Neural cell (in vitro differentiated cells): Measurements from ENCODE around the gene RELL2. TPM values are rescaled to one million over a fixed set of nuclear protein-coding genes. Genes with fewer than 3 reads are reported as not detected.

ENCODE experiments used
- H2AFZ ChIP-seq: fragments of 200-600, 300-800 bp; sonication (generic), shearing (Covaris generic); 2 replicates; pipeline ENCODE4 v1.6.0; 2014; ENCODE audit warnings: low read depth, mild to moderate bottlenecking, antibody characterized with exemption, low read length, moderate library complexity
- H3F3A ChIP-seq: fragments of 200-600 bp; shearing (Covaris generic); 2 replicates; pipeline ENCODE4 v1.6.1; 2016; ENCODE audit warnings: mild to moderate bottlenecking, moderate library complexity, mixed read lengths, antibody characterized with exemption, low read length; ENCODE audit not compliant: insufficient read depth, poor library complexity, severe bottlenecking
- H3K27ac ChIP-seq: fragments of 200-600, 300-800 bp; sonication (generic), shearing (Covaris generic); 2 replicates; pipeline ENCODE4 v1.5.1; 2014; ENCODE audit warnings: mild to moderate bottlenecking, low read length, moderate library complexity
- H3K27me3 ChIP-seq: fragments of 300-800, 200-600 bp; sonication (generic), shearing (Covaris generic); 2 replicates; pipeline ENCODE4 v1.6.0; 2014; ENCODE audit warnings: mild to moderate bottlenecking, low read depth, low read length, moderate library complexity; ENCODE audit not compliant: insufficient read depth
- H3K36me3 ChIP-seq: fragments of 300-800, 200-600 bp; sonication (generic), shearing (Covaris generic); 2 replicates; pipeline ENCODE4 v1.5.1; 2014; ENCODE audit warnings: mild to moderate bottlenecking, antibody characterized with exemption, low read length, moderate library complexity; ENCODE audit not compliant: insufficient read depth
- H3K4me2 ChIP-seq: fragments of 300-800, 200-600 bp; sonication (generic), shearing (Covaris generic); 2 replicates; pipeline ENCODE4 v1.6.0; 2014; ENCODE audit warnings: mild to moderate bottlenecking, low read length
- H3K4me3 ChIP-seq: fragments of 300-800, 200-600 bp; sonication (generic), shearing (Covaris generic); 2 replicates; pipeline ENCODE4 v1.5.1; 2014; ENCODE audit warnings: mild to moderate bottlenecking, low read length, moderate library complexity
- H3K79me2 ChIP-seq: fragments of 200-600 bp; shearing (Covaris generic); replicated peaks from 2 replicates; pipeline ENCODE4 v1.6.0; 2014; ENCODE audit warnings: mild to moderate bottlenecking, low read length, moderate library complexity; ENCODE audit not compliant: insufficient read depth
- H3K9ac ChIP-seq: fragments of 300-800, 200-600 bp; sonication (generic), shearing (Covaris generic); 2 replicates; pipeline ENCODE4 v1.6.1; 2016; ENCODE audit warnings: mild to moderate bottlenecking, low read length, mixed read lengths
- H3K9me2 ChIP-seq: fragments of 200-600 bp; shearing (Covaris generic); 2 replicates; pipeline ENCODE4 v1.6.1; 2016; ENCODE audit warnings: mild to moderate bottlenecking, low read length, mixed read lengths; ENCODE audit not compliant: insufficient read depth
- H3K9me3 ChIP-seq: fragments of 200-600, 300-800 bp; sonication (generic), shearing (Covaris generic); 2 replicates; pipeline ENCODE4 v1.6.1; 2016; ENCODE audit warnings: mild to moderate bottlenecking, mixed run types, low read length, moderate library complexity, mixed read lengths
- H4K20me1 ChIP-seq: fragments of 200-600 bp; shearing (Covaris generic); 2 replicates; pipeline ENCODE4 v1.6.1; 2016; ENCODE audit warnings: mild to moderate bottlenecking, mixed run types; ENCODE audit not compliant: insufficient read depth
- EP300 ChIP-seq: fragments of 450-650 bp; conservative IDR thresholded peaks from 2 replicates; pipeline ENCODE4 v1.6.1; 2014; ENCODE audit warnings: antibody characterized with exemption, mild to moderate bottlenecking, moderate library complexity; ENCODE audit not compliant: poor library complexity, severe bottlenecking
- EZH2 ChIP-seq: fragments of 200-600, 300-800 bp; shearing (Covaris generic), sonication (generic); IDR thresholded peaks from 2 replicates; pipeline ENCODE4 v1.6.1; 2014; ENCODE audit warnings: antibody characterized with exemption, low read length, borderline replicate concordance, mild to moderate bottlenecking; ENCODE audit not compliant: insufficient read depth, poor library complexity, severe bottlenecking
- MXI1 ChIP-seq: fragments of 450-650 bp; conservative IDR thresholded peaks from 2 replicates; pipeline ENCODE4 v1.6.1; 2014; ENCODE audit warnings: antibody characterized with exemption, mild to moderate bottlenecking; ENCODE audit not compliant: poor library complexity, severe bottlenecking
- POLR2AphosphoS5 ChIP-seq: IDR thresholded peaks from 2 replicates; pipeline ENCODE4 v1.6.1; 2012
- RAD21 ChIP-seq: fragments of 450-650 bp; conservative IDR thresholded peaks from 2 replicates; pipeline ENCODE4 v1.6.1; 2014; ENCODE audit warnings: antibody characterized with exemption, mild to moderate bottlenecking, moderate library complexity
- REST ChIP-seq: IDR thresholded peaks from 2 replicates; pipeline ENCODE4 v1.6.1; 2012; ENCODE audit warnings: borderline replicate concordance
- SMC3 ChIP-seq: fragments of 450-650 bp; conservative IDR thresholded peaks from 2 replicates; pipeline ENCODE4 v1.6.1; 2014; ENCODE audit warnings: antibody characterized with exemption, mild to moderate bottlenecking, moderate library complexity; ENCODE audit not compliant: poor library complexity
- TAF1 ChIP-seq: IDR thresholded peaks from 2 replicates; pipeline ENCODE4 v1.6.1; 2012; ENCODE audit warnings: low read depth
- polyA plus RNA-seq: library from polyadenylated mRNA; depleted of rRNA; stranded (reverse); fragments of >200 nt; gene quantifications from 2 replicates; pipeline ENCODE4 v1.2.3, GENCODE V29; 2014
- TF ChIP-seq, protein P1 (sequence below): fragments of 450-650 bp; IDR thresholded peaks from 2 replicates; pipeline ENCODE4 v1.5.1; 2014; ENCODE audit warnings: antibody characterized with exemption, mild to moderate bottlenecking, moderate library complexity; ENCODE audit not compliant: poor library complexity, severe bottlenecking

Gene RELL2
- polyA plus RNA-seq, 1 donor from 2014 or later: 44.9 TPM

GRCh38 chr5:141632650-141633049 lies 4.1 kb upstream of the RELL2 start:
- no peaks in the 10 kb centered on the region for H3F3A ChIP-seq
- H4K20me1 ChIP-seq: no peaks in the 10 kb centered on the region
- no peak overlapping the region for H2AFZ ChIP-seq
- H3K4me2 ChIP-seq: no peak overlapping the region
- no peak for TF ChIP-seq RAD21
- no peak for TF ChIP-seq REST
- TF ChIP-seq, protein P1, sequence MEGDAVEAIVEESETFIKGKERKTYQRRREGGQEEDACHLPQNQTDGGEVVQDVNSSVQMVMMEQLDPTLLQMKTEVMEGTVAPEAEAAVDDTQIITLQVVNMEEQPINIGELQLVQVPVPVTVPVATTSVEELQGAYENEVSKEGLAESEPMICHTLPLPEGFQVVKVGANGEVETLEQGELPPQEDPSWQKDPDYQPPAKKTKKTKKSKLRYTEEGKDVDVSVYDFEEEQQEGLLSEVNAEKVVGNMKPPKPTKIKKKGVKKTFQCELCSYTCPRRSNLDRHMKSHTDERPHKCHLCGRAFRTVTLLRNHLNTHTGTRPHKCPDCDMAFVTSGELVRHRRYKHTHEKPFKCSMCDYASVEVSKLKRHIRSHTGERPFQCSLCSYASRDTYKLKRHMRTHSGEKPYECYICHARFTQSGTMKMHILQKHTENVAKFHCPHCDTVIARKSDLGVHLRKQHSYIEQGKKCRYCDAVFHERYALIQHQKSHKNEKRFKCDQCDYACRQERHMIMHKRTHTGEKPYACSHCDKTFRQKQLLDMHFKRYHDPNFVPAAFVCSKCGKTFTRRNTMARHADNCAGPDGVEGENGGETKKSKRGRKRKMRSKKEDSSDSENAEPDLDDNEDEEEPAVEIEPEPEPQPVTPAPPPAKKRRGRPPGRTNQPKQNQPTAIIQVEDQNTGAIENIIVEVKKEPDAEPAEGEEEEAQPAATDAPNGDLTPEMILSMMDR: no peak
- no peak for TF ChIP-seq TAF1
- TF ChIP-seq EZH2: no peak
- TF ChIP-seq POLR2AphosphoS5: no peak
- no peak for TF ChIP-seq MXI1
- no peak for TF ChIP-seq SMC3
- TF ChIP-seq EP300: no peak
- H3K9me3 ChIP-seq: no peaks in the 10 kb centered on the region
- peaks cover 13% of the 10 kb centered on the region for H3K36me3 ChIP-seq
- no peak overlapping the region for H3K4me3 ChIP-seq
- H3K9ac ChIP-seq: no peak overlapping the region
- H3K27ac ChIP-seq: no peak overlapping the region
- no peaks in the 10 kb centered on the region for H3K27me3 ChIP-seq
- no peaks in the 10 kb centered on the region for H3K9me2 ChIP-seq
- peaks cover 25% of the 10 kb centered on the region for H3K79me2 ChIP-seq

DNA sequence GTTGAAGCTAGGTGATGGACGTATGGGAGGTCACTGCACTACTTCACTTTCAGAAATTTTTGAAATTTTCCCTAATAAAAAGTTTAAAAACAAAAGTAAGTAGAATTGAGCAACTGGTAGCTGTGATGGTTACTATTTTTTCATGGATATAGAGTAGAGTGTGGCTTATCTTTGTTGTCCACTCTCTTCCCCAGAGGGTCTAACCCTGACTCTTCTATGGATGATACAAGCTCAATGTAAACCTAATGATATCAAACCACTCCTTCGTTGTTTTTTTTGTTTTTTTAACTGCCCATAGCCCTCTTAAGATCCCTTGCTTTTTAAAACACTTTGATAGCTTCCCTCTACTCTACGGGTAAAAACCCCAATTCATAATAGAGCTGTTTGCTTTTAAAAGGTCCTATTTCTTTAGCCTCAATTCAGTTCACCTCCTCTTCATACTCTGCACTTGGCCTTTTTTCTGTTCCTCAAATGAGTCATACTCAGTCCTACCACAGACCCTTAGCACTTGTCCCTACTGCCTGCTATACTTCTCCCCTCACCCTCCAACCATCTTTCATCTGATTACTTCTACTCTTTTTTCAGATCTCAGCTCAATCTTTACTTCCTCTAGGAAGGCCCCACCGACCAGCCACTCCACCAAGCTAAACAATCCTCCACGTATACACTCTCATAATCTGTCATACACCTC lies 2.8 kb upstream of the RELL2 start:
- Histone ChIP-seq H3K9ac (no peak overlapping the region), H3K9me3 (no peaks in the 10 kb centered on the region), H3K36me3 (peaks cover 13% of the 10 kb centered on the region), H3K27me3 (no peaks in the 10 kb centered on the region), H3K9me2 (no peaks in the 10 kb centered on the region), H3K4me2 (no peak overlapping the region), H2AFZ (no peak overlapping the region), H3K27ac (no peak overlapping the region), H3F3A (no peaks in the 10 kb centered on the region), H3K4me3 (no peak overlapping the region), H4K20me1 (no peaks in the 10 kb centered on the region), H3K79me2 (peaks cover 25% of the 10 kb centered on the region)
- TF ChIP-seq SMC3: no peak
- TF ChIP-seq MXI1: no peak
- no peak for TF ChIP-seq EZH2
- TF ChIP-seq, protein P1: no peak
